Stimulated activated CD4-positive, alpha-beta T cell treated with anti-CD3 and anti-CD28 coated beads, Interleukin-2, amount 100 ng/mL, for 24 hours (primary cell): Measurements from ENCODE around the gene SLC30A5.
"Not testable (repeated sequence)": the region's sequence is repeated elsewhere in the genome, so short reads cannot be mapped to it uniquely, and the experiment has no call there.

ENCODE experiments used
- DNase-seq, 2 donors: peaks; one replicate each; pipeline ENCODE4 v3.0.0-alpha.2; 2020

The SLC30A5 gene

DNA sequence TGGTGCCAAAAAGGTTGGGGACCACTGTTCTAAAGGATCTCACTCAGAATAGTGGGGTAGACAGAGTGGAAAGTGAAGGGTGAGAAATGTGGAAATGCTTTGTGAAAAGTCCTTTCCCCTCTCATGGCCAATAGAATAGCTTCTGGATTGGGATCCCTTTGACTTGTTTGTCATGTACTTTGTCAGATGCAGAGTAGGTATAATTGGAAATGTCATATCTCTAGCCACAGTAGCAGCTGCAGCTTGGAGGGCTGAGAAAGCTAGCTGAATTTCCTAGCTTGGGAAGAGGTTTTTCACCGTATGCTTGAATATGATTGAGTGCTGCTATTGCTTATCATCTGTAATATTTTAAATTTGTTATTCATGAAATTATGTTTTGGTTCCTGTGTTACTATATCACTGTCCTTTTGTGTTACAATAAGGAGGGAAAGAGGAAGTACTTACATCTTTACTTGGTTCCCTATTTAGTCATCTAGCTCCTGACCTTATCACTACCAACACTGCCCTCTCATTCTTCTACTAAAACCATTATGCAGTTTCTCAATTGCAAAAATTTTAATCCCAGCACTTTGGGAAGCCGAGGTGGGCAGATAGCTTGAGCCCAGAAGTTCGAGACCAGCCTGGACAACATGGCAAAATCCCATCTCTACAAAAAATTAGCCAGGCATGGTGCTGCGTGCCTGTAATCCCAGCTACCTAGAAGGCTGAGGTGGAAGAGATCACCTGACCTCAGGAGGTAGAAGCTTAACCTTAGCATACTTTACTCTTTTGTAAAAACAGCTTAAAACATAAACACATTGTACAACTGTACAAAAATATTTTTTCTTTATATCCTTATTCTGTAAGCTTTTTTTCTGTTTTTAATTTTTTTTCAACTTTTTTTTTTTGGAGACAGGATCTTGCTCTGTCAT lies 12.4 kb downstream of the SLC30A5 start:
- DNase-seq: no peak

DNA sequence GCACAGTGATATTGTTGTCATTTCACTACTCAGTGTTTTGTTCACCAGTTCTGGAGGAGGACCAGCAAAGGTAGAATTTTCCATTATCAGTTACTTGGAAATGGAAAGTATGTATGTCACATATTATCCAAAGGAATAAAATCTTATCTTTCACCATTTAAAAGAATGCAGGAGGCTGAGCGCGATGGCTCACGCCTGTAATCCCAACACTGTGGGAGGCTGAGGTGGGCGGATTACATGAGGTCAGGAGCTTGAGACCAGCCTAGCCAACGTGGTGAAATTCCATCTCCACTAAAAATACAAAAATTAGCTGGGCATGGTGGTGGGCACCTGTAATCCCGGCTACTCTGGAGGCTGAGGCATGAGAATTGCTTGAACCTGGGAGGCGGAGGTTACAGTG lies 14.6 kb downstream of the SLC30A5 start:
- DNase-seq: not testable (repeated sequence)

DNA sequence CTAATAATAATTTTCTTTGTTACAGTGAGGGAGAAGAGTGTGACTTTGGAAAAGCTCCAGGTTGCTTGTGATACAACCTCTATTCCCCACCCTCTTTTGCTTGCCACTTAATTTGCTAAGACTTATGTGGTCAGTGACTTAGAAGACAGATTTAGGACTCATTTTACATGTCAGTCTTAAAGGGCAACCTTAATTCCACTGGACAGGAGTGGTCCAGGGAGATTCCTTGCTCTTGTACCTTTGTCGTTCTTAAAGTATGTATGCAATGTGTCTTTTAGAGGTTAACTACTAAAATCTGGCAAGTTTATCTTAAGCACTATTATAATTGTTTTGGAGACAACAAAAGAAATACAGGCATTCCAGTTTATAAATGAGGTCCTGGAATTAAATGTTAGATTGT lies 20.0 kb downstream of the SLC30A5 start:
- no peak for DNase-seq

DNA sequence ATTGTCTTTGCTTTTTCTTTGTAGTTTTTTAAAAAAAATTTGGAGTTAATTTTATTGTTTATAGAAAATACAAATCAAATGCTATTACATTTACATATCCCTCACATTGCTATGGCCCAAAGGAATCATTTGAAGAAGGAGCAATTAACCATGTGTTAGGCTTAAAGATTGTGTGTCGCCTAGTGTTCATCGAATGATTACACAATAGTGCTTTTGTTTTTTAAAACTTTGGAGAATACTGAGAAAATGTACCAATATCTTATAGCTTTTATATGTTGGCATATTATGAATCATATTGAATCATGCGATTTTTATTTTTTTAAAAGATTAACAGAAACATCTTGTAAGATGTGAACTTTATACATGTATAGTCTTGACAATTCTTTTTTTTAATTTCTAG lies 21.7 kb downstream of the SLC30A5 start:
- no peak for DNase-seq

DNA sequence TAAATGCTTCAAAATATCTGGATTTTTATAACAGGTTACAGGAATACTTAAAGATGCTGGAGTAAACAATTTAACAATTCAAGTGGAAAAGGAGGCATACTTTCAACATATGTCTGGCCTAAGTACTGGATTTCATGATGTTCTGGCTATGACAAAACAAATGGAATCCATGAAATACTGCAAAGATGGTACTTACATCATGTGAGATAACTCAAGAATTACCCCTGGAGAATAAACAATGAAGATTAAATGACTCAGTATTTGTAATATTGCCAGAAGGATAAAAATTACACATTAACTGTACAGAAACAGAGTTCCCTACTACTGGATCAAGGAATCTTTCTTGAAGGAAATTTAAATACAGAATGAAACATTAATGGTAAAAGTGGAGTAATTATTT lies 35.6 kb downstream of the SLC30A5 start:
- no peak for DNase-seq

GRCh38 chr5:69130241-69130640 lies 36.4 kb downstream of the SLC30A5 start:
- no peak for DNase-seq

DNA sequence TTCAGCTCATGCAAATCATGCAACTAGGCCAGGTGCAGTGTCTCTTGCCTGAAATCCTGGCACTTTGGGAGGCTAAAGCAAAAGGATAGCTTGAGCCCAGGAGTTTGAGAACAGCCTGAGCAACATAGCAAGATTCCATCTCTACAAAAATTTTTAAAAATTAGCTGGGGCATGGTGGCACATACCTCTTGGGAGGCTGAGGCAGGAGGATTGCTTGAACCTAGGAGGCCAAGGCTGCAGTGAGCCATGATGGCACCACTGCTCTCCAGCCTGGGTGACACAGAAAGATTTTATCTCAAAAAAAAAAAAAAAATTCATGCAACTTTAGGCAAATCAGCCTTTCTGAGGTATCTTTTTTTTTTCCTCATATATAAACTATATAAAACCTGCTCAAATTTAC lies 37.5 kb downstream of the SLC30A5 start:
- no peak for DNase-seq

DNA sequence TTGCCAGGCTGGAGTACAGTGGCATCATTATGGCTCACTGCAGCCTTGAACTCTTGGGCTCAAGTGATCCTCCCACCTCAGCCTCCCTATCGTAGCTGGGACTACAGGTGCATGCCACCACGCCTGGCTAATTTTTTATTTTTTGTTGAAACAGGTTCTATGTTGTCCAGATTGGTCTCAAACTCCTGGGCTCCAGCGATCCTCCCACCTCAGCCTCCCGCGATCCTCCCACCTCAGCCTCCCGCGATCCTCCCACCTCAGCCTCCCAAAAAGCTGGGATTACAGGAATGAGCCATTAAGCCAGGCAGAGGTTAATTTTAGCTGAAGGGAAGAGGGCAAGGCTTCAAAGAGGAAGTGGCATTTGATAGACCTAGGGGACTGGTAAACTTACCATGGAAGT lies 40.3 kb downstream of the SLC30A5 start:
- DNase-seq: no peak

GRCh38 chr5:69136293-69136692 lies 42.5 kb downstream of the SLC30A5 start:
- DNase-seq: no peak

DNA sequence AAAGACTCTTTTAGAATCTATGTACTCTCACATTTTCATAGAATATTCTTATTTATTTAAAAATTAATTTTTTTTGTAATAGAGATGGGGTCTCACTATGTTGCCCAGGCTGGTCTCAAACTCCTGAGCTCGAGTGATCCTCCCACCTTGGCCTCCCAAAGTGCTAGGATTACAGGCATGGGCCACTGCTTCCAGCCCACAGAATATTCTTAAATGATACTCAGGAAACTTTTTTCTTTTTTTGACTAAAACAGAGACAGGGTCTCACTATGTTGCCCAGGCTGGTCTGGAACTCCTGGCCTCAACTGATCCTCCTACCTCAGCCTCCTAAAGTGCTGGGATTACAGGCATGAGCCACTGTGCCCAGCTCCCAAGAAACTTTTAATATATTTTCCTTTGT lies 43.4 kb downstream of the SLC30A5 start:
- not testable (repeated sequence) for DNase-seq

- no peak for DNase-seq
Measured at GRCh38 chr5:69137807-69138206, 44.0 kb downstream of the SLC30A5 start.

GRCh38 chr5:69138766-69139165 lies 45.0 kb downstream of the SLC30A5 start:
- no peak for DNase-seq

GRCh38 chr5:69140239-69140638 lies 46.4 kb downstream of the SLC30A5 start:
- not testable (repeated sequence) for DNase-seq

GRCh38 chr5:69140827-69141226 lies 47.0 kb downstream of the SLC30A5 start:
- no peak for DNase-seq

DNA sequence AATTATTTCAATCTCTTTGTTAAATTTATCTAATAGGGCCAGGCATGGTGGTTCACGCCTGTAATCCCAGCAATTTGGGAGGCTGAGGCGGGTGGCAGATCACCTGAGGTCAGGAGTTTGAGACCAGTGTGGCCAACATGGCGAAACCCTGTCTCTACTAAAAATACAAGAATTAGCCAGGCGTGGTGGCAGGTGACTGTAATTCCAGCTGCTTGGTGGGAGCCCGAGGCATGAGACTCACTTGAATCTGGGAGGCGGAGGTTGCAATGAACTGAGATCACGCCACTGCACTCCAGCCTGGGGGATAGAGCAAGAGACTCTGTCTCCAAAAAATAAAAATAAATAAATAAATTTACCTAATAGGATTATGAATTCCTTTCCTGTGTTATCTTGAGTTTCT lies 54.8 kb downstream of the SLC30A5 start:
- DNase-seq: not testable (repeated sequence)

DNA sequence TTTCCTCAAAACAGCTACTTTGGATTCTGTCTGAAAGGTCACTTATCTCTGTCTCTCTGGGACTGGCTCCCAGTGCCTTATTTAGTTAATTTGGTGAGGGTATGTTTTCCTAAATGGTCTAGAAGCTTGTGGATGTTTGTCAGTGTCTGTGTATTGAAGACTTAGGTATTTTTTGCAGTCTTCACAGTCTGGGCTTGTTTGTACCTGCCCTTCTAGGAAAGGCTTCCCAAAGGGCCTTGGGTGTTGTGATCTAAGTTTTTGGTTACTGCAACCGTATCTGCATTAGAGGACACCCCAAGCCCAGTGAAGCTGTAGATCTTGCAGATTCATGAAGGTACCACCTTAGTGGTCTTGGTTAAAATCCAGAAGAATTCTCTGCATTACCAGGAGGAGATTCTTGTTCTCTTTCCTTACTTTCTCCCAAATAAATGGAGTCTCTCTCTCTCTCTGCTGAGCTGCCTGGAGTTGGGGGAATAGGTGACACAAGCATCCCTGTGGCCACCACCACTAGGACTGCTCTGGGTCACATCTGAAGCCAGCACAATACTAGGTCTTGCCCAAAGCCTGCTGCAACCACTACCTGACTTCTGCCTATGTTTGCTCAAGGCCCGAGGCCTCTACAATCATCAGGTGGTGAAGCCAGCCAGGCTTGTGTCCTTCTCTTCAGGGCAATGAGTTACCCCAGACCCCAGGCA lies 55.3 kb downstream of the SLC30A5 start:
- DNase-seq: no peak

DNA sequence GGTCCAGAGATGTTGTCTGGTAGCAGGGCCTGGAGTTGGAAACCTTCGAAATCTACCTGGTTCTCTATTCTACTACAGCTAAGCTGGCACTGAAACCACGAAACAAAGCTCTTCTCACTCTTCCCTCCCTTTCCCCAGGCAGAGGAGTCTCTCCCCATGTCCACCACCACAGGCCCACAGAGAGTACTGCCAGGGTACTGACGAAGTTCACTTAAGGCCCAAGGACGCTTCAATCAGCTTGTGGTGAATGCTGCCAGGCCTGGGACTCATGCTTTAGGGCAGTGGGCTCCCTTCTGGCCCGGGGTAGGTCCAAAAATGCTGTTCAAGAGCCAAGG lies 55.8 kb downstream of the SLC30A5 start:
- DNase-seq: no peak

DNA sequence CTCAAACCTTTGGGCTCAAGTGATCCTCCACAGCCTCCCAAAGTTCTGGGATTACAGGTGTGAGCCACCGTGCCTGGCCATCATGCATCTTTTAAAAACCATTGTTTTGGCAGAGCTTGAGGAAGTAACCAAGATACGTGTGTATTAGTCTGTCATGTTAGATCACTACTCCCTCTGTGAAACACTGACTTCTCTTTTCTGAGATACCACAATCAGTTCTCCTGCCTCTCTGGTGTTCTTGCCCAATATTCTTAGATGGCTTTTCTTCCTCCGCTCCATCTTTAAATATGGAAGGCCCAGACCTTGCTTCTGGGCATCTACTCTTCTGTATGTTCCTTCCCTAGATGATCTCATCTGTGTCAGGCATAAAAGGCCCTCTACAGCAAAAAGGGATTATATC lies 58.9 kb downstream of the SLC30A5 start:
- DNase-seq: no peak

DNA sequence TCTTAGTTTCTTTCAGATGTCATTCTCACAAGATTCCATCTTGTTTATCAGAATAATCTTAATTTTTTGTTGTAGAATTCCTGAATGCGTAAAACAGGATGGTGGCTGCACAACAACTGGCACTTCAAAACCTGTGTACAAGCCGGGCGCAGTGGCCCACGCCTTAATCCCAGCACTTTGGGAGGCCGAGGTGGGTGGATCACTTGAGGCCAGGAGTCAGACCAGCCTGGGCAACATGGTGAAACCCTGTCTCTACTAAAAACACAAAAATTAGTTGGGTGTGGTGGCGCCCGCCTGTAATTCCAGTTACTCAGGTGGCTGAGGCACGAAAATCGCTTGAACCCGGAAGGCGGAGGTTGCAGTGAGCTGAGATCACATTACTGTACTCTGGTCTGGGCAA lies 62.6 kb downstream of the SLC30A5 start:
- DNase-seq: no peak

DNA sequence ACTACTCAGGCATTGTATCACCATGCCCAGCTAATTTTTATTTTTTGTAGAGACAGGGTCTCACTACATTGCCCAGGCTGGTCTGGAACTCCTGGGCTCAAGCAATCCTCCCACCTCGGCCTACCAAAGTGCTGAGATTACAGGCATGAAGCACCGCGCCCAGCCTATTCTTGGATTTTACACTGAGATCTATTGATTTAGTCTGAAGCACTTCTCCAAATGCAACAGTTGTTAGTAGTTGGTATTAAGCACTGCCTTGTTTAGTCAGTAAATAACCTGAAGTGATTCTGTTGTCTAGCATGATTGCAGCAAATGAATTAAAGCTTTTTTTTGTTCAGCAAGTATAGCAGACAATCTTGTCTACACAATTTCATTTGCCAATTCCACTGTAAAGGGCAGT lies 64.2 kb downstream of the SLC30A5 start:
- no peak for DNase-seq

DNA sequence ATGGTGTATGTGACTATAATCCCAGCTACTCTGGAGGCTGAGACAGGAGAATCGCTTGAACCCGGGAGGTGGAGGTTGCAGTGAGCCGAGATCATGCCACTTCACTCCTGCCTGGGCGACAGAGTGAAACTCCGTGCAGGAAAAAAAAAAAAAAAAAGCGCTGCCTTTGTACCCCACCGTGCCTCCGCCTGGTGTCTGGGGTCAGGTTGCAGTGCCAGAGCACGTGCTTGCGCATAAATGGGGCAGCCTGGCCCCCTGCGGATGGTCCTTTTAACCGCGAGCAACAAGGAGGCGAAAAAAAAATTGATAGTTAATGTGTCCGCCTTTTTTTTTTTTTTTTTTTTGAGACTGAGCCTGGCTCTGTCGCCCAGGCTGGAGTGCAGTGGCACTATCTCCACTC lies 66.8 kb downstream of the SLC30A5 start:
- no peak for DNase-seq

- peak; percentile 99 for DNase-seq
Measured at GRCh38 chr5:69166686-69167492, 73.1 kb downstream of the SLC30A5 start, which contains the start of gene CCNB1. CCNB1 (plus strand) TSS chr5:69167150; CDS start chr5:69167263, 113 bp downstream.

- DNase-seq: no peak
Measured at GRCh38 chr5:69167493-69167855, 73.7 kb downstream of the SLC30A5 start.

- no peak for DNase-seq
Measured at GRCh38 chr5:69167929-69168328, 74.1 kb downstream of the SLC30A5 start.
